H1 (cell line): ENCODE results near the gene CD47. TPM values are rescaled to one million over a fixed set of nuclear protein-coding genes. Genes with fewer than 3 reads are reported as not detected.

ENCODE experiments used
- CTCF ChIA-PET: fragments of 300-600 bp; sonication (Branson Sonifier 250); formaldehyde crosslinking; loops from one replicate; lab custom pipeline; 2021; ENCODE audit not compliant: partially characterized antibody; lab: Charles Lee
- POLR2A ChIA-PET: fragments of 300-600 bp; sonication (Branson Sonifier 250); formaldehyde crosslinking; loops from one replicate; lab custom pipeline; 2021; ENCODE audit warnings: inconsistent platforms; ENCODE audit not compliant: partially characterized antibody; lab: Charles Lee
- DNase-seq, 2 experiments: peaks; one replicate each; pipeline versions ENCODE4 v3.0.0 to v3.0.0-alpha.2; 2010 to 2022; ENCODE audit warnings: low spot score in 2 of 2, low read depth in 1 of 2, mixed read lengths in 1 of 2
- FAIRE-seq: peaks from 2 replicates; lab custom pipeline; 2011; peaks lifted over from hg19 to GRCh38; lab: Jason Lieb, UNC
- H2AFZ ChIP-seq: 2 replicates; pipeline ENCODE4 v1.8.1; 2012; ENCODE audit warnings: low read length, inconsistent platforms
- H2AK5ac ChIP-seq: 2 replicates; pipeline ENCODE4 v1.6.1; 2013; ENCODE audit warnings: low read depth, low read length
- H2BK120ac ChIP-seq: replicated peaks from 2 replicates; pipeline ENCODE3; 2013; ENCODE audit warnings: low read depth, low read length, inconsistent platforms
- H2BK12ac ChIP-seq: 2 replicates; pipeline ENCODE4 v1.6.1; 2013; ENCODE audit warnings: low read depth, low read length
- H2BK15ac ChIP-seq: 2 replicates; pipeline ENCODE4 v1.6.1; 2013; ENCODE audit warnings: low read length
- H2BK20ac ChIP-seq: 2 replicates; pipeline ENCODE4 v1.6.1; 2013; ENCODE audit warnings: low read length
- H2BK5ac ChIP-seq: 2 replicates; pipeline ENCODE4 v1.6.1; 2013; ENCODE audit warnings: low read depth, low read length
- H3K14ac ChIP-seq: 2 replicates; pipeline ENCODE4 v1.6.1; 2013; ENCODE audit warnings: inconsistent platforms; ENCODE audit not compliant: insufficient read length
- H3K18ac ChIP-seq: 2 replicates; pipeline ENCODE4 v1.6.1; 2013; ENCODE audit warnings: low read length; ENCODE audit errors: extremely low read depth
- H3K23ac ChIP-seq: 2 replicates; pipeline ENCODE4 v1.6.1; 2013; ENCODE audit warnings: inconsistent platforms; ENCODE audit not compliant: insufficient read length
- H3K23me2 ChIP-seq: 2 replicates; pipeline ENCODE4 v1.6.1; 2013; ENCODE audit warnings: low read depth, low read length
- H3K27ac ChIP-seq: 2 replicates; pipeline ENCODE4 v1.6.1; 2011; ENCODE audit warnings: low read depth, low read length, inconsistent platforms
- H3K27me3 ChIP-seq, 4 experiments: replicated peaks in 1 of 4; 1 replicate in 1 of 4; 2 replicates in 3 of 4; pipeline versions ENCODE4 v1.6.1 to v1.8.1; 2011 to 2013; ENCODE audit warnings: low read length in 3 of 4, mild to moderate bottlenecking in 3 of 4, inconsistent platforms in 2 of 4, mixed read lengths in 2 of 4, moderate library complexity in 1 of 4; ENCODE audit not compliant: control insufficient read depth in 3 of 4, insufficient read depth in 3 of 4; ENCODE audit errors: extremely low read depth in 1 of 4
- H3K36me3 ChIP-seq, 4 experiments: 2 replicates each; pipeline versions ENCODE4 v1.6.1 to v1.8.1; 2011 to 2013; ENCODE audit warnings: mild to moderate bottlenecking in 4 of 4, low read length in 3 of 4, moderate library complexity in 2 of 4, control low read depth in 1 of 4, inconsistent platforms in 1 of 4; ENCODE audit not compliant: insufficient read depth in 4 of 4, control insufficient read depth in 2 of 4
- H3K4ac ChIP-seq: replicated peaks from 2 replicates; pipeline ENCODE3; 2013; ENCODE audit warnings: low read length, low read depth, mixed read lengths, inconsistent platforms; ENCODE audit not compliant: insufficient read length
- H3K4me1 ChIP-seq, 4 experiments: replicated peaks in 1 of 4; 1 replicate in 1 of 4; 2 replicates in 3 of 4; pipeline versions ENCODE4 v1.6.1 to v1.8.1; 2011 to 2013; ENCODE audit warnings: low read length in 3 of 4, inconsistent platforms in 2 of 4, mixed read lengths in 1 of 4; ENCODE audit not compliant: insufficient read depth in 4 of 4, control insufficient read depth in 3 of 4
- H3K4me2 ChIP-seq, 2 experiments: 2 replicates each; pipeline versions ENCODE4 v1.6.1 to v1.8.1; 2011 to 2013; ENCODE audit warnings: low read depth in 2 of 2, low read length in 2 of 2, control low read depth in 1 of 2, inconsistent platforms in 1 of 2, mild to moderate bottlenecking in 1 of 2; ENCODE audit not compliant: insufficient read depth in 1 of 2
- H3K4me3 ChIP-seq, 4 experiments: fragments of 200-600, 300-600 bp in 1 of 4; sonication (generic), shearing (Covaris generic), sonication (Bioruptor Twin) in 1 of 4; 2 replicates each; pipeline versions ENCODE4 v1.5.1 to v1.8.1; 2011 to 2016; ENCODE audit warnings: low read length in 4 of 4, low read depth in 3 of 4, control low read depth in 2 of 4, inconsistent platforms in 2 of 4, mild to moderate bottlenecking in 2 of 4, mixed read lengths in 1 of 4, moderate library complexity in 1 of 4; ENCODE audit not compliant: insufficient read depth in 2 of 4; ENCODE audit errors: extremely low read depth in 1 of 4
- H3K56ac ChIP-seq: replicated peaks from 2 replicates; pipeline ENCODE3; 2013; ENCODE audit warnings: low read depth, mild to moderate bottlenecking, mixed read lengths, low read length, inconsistent platforms; ENCODE audit not compliant: insufficient read length
- H3K79me1 ChIP-seq: 2 replicates; pipeline ENCODE4 v1.6.1; 2013; ENCODE audit warnings: low read depth, low read length, control low read depth
- H3K79me2 ChIP-seq, 2 experiments: 2 replicates each; pipeline versions ENCODE4 v1.6.1 to v1.8.1; 2012 to 2013; ENCODE audit warnings: low read length in 2 of 2, mild to moderate bottlenecking in 2 of 2, inconsistent platforms in 1 of 2; ENCODE audit not compliant: insufficient read depth in 2 of 2, control insufficient read depth in 1 of 2
- H3K9ac ChIP-seq, 4 experiments: replicated peaks in 1 of 4; 1 replicate in 1 of 4; 2 replicates in 3 of 4; pipeline versions ENCODE4 v1.6.1 to v1.8.1; 2011 to 2013; ENCODE audit warnings: low read depth in 3 of 4, low read length in 3 of 4, control low read depth in 2 of 4, mild to moderate bottlenecking in 2 of 4, moderate library complexity in 2 of 4, inconsistent platforms in 1 of 4; ENCODE audit errors: extremely low read depth in 1 of 4
- H3K9me3 ChIP-seq, 2 experiments: 2 replicates each; pipeline versions ENCODE4 v1.6.1 to v1.8.1; 2012 to 2013; ENCODE audit warnings: mild to moderate bottlenecking in 2 of 2, moderate library complexity in 2 of 2, control low read depth in 1 of 2, inconsistent platforms in 1 of 2, low read depth in 1 of 2, low read length in 1 of 2, mixed read lengths in 1 of 2; ENCODE audit not compliant: insufficient read depth in 2 of 2
- H4K20me1 ChIP-seq, 2 experiments: replicated peaks in 1 of 2; 2 replicates each; pipeline versions ENCODE3 to v1.8.1; 2011 to 2013; ENCODE audit warnings: inconsistent platforms in 2 of 2, low read length in 2 of 2, mild to moderate bottlenecking in 1 of 2; ENCODE audit not compliant: insufficient read depth in 2 of 2, control insufficient read depth in 1 of 2
- H4K5ac ChIP-seq: 2 replicates; pipeline ENCODE4 v1.6.1; 2013; ENCODE audit warnings: low read length, low read depth, mixed read lengths, inconsistent platforms; ENCODE audit not compliant: insufficient read length
- H4K8ac ChIP-seq: 2 replicates; pipeline ENCODE4 v1.8.0; 2013; ENCODE audit warnings: mild to moderate bottlenecking, moderate library complexity, low read length, inconsistent platforms; ENCODE audit not compliant: insufficient read depth; ENCODE audit errors: extremely low read depth
- H4K91ac ChIP-seq: replicated peaks from 2 replicates; pipeline ENCODE3; 2013; ENCODE audit warnings: low read length, mixed read lengths, inconsistent platforms; ENCODE audit not compliant: insufficient read length
- ASH2L ChIP-seq: fragments of 200-600, 300-600 bp; sonication (generic); IDR thresholded peaks from one replicate; pipeline ENCODE4 v1.7.1; 2017; ENCODE audit warnings: low read length
- BACH1 ChIP-seq: IDR thresholded peaks from 2 replicates; pipeline ENCODE4 v1.6.1; 2012; ENCODE audit warnings: low read length, improper control_type of control experiment
- BCL11A ChIP-seq, 2 experiments: IDR thresholded peaks; one replicate each; pipeline ENCODE4 v1.6.1; 2011; ENCODE audit warnings: low read depth in 2 of 2, low read length in 2 of 2, mild to moderate bottlenecking in 2 of 2
- CREB1 ChIP-seq: IDR thresholded peaks from 2 replicates; pipeline ENCODE4 v1.6.1; 2012; ENCODE audit warnings: inconsistent platforms
- HDAC6 ChIP-seq: IDR thresholded peaks from one replicate; pipeline ENCODE4 v1.7.1; 2012; ENCODE audit warnings: low read depth, mild to moderate bottlenecking, inconsistent platforms, low read length, moderate library complexity
- JUND ChIP-seq: IDR thresholded peaks from 2 replicates; pipeline ENCODE4 v1.6.1; 2011; ENCODE audit warnings: mild to moderate bottlenecking, improper control_type of control experiment, low read length
- KDM4A ChIP-seq: IDR thresholded peaks from one replicate; pipeline ENCODE4 v1.7.1; 2012; ENCODE audit warnings: low read depth, mild to moderate bottlenecking, moderate library complexity, low read length, inconsistent platforms; ENCODE audit not compliant: severe bottlenecking
- KDM5A ChIP-seq: fragments of 200-600 bp; IDR thresholded peaks from 2 replicates; pipeline ENCODE4 v1.7.1; 2012; ENCODE audit warnings: mild to moderate bottlenecking, low read length, inconsistent platforms, mixed read lengths
- POLR2A ChIP-seq, 2 experiments: IDR thresholded peaks; 1 replicate in 1 of 2; 2 replicates in 1 of 2; pipeline ENCODE4 v1.6.1; 2011; ENCODE audit warnings: low read depth in 2 of 2, low read length in 2 of 2, mild to moderate bottlenecking in 2 of 2; ENCODE audit errors: control extremely low read depth in 1 of 2
- POLR2AphosphoS5 ChIP-seq: IDR thresholded peaks from 2 replicates; pipeline ENCODE4 v1.6.1; 2011; ENCODE audit warnings: low read depth, low read length
- SAP30 ChIP-seq: fragments of 300-600 bp; sonication (generic); IDR thresholded peaks from 2 replicates; pipeline ENCODE4 v1.7.1; 2012; ENCODE audit warnings: low read length, moderate library complexity, mild to moderate bottlenecking, inconsistent platforms; ENCODE audit not compliant: insufficient read depth, insufficient replicate concordance
- SIN3A ChIP-seq, 2 experiments: IDR thresholded peaks in 1 of 2; conservative IDR thresholded peaks in 1 of 2; 2 replicates each; pipeline ENCODE4 v1.6.1; 2011 to 2012; ENCODE audit warnings: low read length in 2 of 2, improper control_type of control experiment in 1 of 2, low read depth in 1 of 2, mild to moderate bottlenecking in 1 of 2
- SP1 ChIP-seq: IDR thresholded peaks from 2 replicates; pipeline ENCODE4 v1.6.1; 2011; ENCODE audit warnings: low read depth, low read length
- SP2 ChIP-seq: IDR thresholded peaks from 2 replicates; pipeline ENCODE4 v1.6.1; 2012; ENCODE audit warnings: mild to moderate bottlenecking, low read length, inconsistent platforms
- polyA plus RNA-seq, 7 experiments: library from polyadenylated mRNA; depleted of rRNA in 3 of 7; stranded (reverse) in 5 of 7; unstranded in 2 of 7; fragments of >200 nt in 5 of 7; fragments of 200-250 nt in 2 of 7; gene quantifications; 1 replicate in 5 of 7; 2 replicates in 1 of 7; 4 replicates in 1 of 7; pipeline versions ENCODE4 v1.2.1 to v1.2.3, GENCODE V29; 2011 to 2013; ENCODE audit warnings: missing spikeins in 2 of 7, mixed read lengths in 2 of 7
- total RNA-seq: library from RNA; stranded (reverse); fragmentation: NEBNext Ultra II Directional; extraction: Animal tissue kit (Norgen Biotek cat#: 25700); gene quantifications from 2 replicates; pipeline ENCODE4 v1.2.1, GENCODE V29; 2021
- TF ChIP-seq, protein P1 (sequence below): IDR thresholded peaks from 2 replicates; pipeline ENCODE4 v1.6.1; 2012; ENCODE audit warnings: low read length, inconsistent platforms

CD47 gene
- total and polyA plus RNA-seq, 2 of the 8 experiments (the other 6 are each of a cell fraction or from before 2014, with no cell fraction given), result 14.4 to 19.3 TPM

DNA sequence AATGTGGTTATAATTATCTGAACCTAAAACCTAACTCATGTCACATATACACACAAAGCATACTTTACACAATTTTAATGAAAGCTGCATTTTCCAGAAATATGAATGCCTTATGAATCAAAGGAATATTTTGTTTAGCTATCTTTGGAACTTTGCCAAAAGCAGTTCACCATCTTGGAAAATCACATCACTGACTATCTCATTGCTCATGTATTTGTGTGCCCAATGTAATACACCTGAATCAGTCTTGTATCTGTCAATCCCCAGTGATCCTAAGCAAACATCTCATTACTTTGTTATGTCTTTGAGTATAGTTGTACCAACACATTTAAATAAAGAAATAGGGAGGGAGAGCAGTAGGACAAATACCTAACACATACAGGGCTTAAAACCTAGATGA, 15.6 kb upstream of the CD47 start:
- peaks cover 0 to 2% (median 0%) of the 10 kb centered on the region in 4 experiments; a peak in 1 of 7 replicates for H3K4me1 ChIP-seq
- H2BK120ac ChIP-seq, result no peak overlapping the region
- no peaks in the 10 kb centered on the region for H3K79me1 ChIP-seq
- H3K23me2 ChIP-seq, result no peaks in the 10 kb centered on the region
- H3K4me2 ChIP-seq, result no peak overlapping the region
- no peak overlapping the region for H2BK12ac ChIP-seq
- H2BK15ac ChIP-seq, result no peak overlapping the region
- no peak overlapping the region for H3K56ac ChIP-seq
- DNase-seq (no peak), FAIRE-seq (no peak)
- peaks cover 0 to 2% of the 10 kb centered on the region in 2 experiments for H4K20me1 ChIP-seq
- H2AK5ac ChIP-seq, result no peak overlapping the region
- H4K91ac ChIP-seq, result no peak overlapping the region
- H3K23ac ChIP-seq, result no peak overlapping the region
- no peak overlapping the region for H4K5ac ChIP-seq
- no peak overlapping the region for H2BK5ac ChIP-seq
- H3K4me3 ChIP-seq, result no peak overlapping the region
- H3K27me3 ChIP-seq, result no peaks in the 10 kb centered on the region
- ChIA-PET POLR2A (no interaction called here), CTCF (interaction anchor here (0.9 to 1.3 kb wide), 2 partner anchors 14 to 15 kb away, joined by 3 to 4 read pairs; no protein-coding TSS in a partner anchor)
- no peak overlapping the region for H2BK20ac ChIP-seq
- no peak overlapping the region for H3K4ac ChIP-seq
- H3K79me2 ChIP-seq, result no peaks in the 10 kb centered on the region
- no peaks in the 10 kb centered on the region for H3K36me3 ChIP-seq
- H3K9me3 ChIP-seq, result no peaks in the 10 kb centered on the region
- no peak overlapping the region for H3K9ac ChIP-seq
- H3K18ac ChIP-seq, result no peak overlapping the region
- no peak overlapping the region for H3K27ac ChIP-seq
- H2AFZ ChIP-seq, result no peak overlapping the region
- no peak overlapping the region for H4K8ac ChIP-seq
- H3K14ac ChIP-seq, result no peak overlapping the region
- TF ChIP-seq, protein P1, sequence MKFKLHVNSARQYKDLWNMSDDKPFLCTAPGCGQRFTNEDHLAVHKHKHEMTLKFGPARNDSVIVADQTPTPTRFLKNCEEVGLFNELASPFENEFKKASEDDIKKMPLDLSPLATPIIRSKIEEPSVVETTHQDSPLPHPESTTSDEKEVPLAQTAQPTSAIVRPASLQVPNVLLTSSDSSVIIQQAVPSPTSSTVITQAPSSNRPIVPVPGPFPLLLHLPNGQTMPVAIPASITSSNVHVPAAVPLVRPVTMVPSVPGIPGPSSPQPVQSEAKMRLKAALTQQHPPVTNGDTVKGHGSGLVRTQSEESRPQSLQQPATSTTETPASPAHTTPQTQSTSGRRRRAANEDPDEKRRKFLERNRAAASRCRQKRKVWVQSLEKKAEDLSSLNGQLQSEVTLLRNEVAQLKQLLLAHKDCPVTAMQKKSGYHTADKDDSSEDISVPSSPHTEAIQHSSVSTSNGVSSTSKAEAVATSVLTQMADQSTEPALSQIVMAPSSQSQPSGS, result no peak
- no peak for TF ChIP-seq SAP30
- TF ChIP-seq POLR2AphosphoS5, result no peak
- TF ChIP-seq JUND, result no peak
- TF ChIP-seq SIN3A (conservative IDR thresholded peaks at IDR 0.05 in 1 of 2, IDR thresholded peaks at IDR 0.05 in 1 of 2; ENCODE audit: low read depth in 1 of 2, low read length in 2 of 2), result no peak
- TF ChIP-seq CREB1, result no peak
- TF ChIP-seq BACH1, result no peak
- TF ChIP-seq SP2, result no peak
- no peak for TF ChIP-seq SP1
- TF ChIP-seq KDM4A, result no peak
- TF ChIP-seq KDM5A, result no peak
- TF ChIP-seq POLR2A (IDR thresholded peaks at IDR 0.05; ENCODE audit: control extremely low read depth in 1 of 2, low read depth in 2 of 2, low read length in 2 of 2), result no peak
- no peak for TF ChIP-seq BCL11A (IDR thresholded peaks at IDR 0.05; ENCODE audit: low read depth in 2 of 2, low read length in 2 of 2)
- TF ChIP-seq ASH2L, result no peak
- TF ChIP-seq HDAC6, result no peak
